Activated CD4-positive, alpha-beta T cell treated with anti-CD3 and anti-CD28 coated beads for 1 hour (primary cell): ENCODE data around the gene RHBDF2.
A peak's percentile ranks its signal among the peaks of the same experiment; 100 is the strongest.
"Not testable (repeated sequence)": the region's sequence is repeated elsewhere in the genome, so short reads cannot be mapped to it uniquely, and the experiment has no call there.

Source experiments
- DNase-seq: peaks from one replicate; pipeline ENCODE4 v3.0.0-alpha.2; 2020

The RHBDF2 gene

DNA sequence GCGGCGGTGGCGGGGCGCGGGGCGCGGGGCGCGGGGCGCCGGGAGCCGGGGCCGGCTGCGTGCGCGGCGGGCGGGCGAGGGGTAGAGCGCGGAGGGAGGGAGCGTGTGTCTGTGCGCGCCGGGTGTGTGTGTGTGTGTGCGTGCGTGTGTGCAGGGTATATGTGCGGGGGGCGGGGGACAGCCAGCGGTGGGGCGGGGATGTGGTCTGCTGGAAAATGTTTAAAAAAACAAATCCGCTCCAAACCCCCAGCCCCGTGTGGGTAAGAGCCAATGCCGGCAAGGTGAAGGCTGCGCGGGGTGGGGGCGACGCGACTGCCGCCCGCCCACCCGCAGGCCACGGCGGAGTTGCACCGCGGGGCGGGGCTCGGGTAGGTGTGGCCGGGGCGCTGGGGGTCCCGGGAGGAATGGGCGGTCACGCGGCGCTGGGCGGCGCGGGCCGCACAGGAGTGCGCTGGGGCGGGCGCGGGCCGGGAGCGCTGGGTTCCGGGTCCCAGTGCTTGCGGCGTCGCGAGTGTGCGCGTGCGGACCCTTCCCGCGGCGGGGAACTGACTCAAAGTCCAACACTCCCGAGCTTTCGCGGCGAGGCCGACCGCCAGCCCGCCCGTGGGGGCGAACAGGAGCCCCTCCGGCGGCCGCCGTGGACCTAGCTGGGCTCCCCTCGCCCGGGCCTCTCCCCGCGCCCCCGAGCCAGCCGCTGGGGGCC, 36.5 kb upstream of the RHBDF2 start, which contains the start of gene CYGB:
Gene CYGB, minus strand, starts transcription at position 132 of the 703 bp plus-strand sequence. CDS start 167 bp downstream, outside the sequence.
- no peak for DNase-seq

GRCh38 chr17:76537288-76537577, 36.0 kb upstream of the RHBDF2 start:
- no peak for DNase-seq

DNA sequence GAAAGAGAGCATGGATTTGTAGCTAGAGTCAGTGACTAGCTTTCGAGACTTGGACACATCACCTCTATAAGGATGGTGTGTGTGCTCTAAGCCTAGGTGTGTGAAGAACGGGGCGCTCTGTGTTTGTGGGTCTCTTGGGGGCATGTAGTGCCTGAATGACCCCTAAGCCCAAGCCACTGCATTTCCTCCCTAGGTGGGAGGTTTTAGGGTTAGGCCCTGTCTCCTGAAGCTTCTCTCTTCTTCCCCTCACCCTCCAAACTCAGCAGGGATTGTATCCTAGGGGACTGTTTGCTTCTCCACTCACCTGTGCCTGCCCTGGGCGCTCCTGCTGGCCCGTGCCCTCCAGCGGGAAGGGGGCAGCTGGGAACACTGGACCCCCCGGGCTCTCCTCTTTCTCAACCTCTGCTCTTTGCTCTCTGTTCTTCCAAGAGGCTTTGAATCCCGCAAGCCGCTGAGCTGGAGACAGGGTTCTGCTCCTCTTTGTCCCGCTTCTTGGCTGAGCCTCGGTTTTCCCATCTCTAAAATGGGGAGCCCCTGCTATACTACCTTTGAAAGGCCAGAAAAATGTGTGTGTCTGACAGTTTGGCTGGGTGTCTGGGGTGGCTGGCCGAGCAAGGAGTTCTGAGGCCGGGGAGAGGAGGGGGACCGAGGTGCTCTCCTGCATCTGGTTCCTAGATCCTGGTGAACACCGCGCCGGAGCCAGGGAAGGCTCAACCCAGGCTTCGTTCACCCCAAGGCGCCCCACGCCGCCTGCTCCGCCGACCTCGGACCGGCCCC, 35.5 kb upstream of the RHBDF2 start:
- DNase-seq: no peak

- no peak for DNase-seq
These were observed 34.7 kb upstream of the RHBDF2 start for GRCh38 chr17:76535788-76536510.

- DNase-seq: no peak
These were observed 33.9 kb upstream of the RHBDF2 start for GRCh38 chr17:76534831-76535732.

- DNase-seq: not testable (repeated sequence)
These were observed 32.6 kb upstream of the RHBDF2 start for GRCh38 chr17:76533640-76534359.

DNA sequence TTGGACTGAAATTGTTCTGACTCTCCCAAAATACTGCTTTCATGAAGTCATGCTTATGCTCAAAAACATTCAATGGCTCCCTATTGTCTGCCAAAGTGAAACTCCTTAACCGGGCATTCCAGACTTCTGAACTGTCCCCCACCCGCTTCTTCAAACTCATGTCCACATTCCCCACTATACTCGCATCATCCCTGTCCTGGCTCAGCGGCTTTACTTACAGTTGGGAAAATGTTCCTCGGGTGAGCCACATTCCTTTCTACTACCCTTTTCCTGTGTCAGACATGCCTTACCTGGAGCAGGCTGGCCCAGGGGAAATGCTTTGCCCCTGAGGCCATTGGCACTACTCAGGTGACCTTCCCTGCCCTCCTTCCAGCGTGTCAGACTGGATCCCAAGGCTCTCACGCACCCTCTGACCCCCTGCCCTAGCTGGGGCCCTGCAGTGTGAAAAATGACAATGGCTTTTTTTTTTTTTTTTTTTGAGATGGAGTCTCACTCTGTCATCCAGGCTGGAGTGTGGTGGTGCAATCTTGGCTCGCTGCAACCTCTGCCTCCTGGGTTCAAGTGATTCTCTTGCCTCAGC, 30.9 kb upstream of the RHBDF2 start:
- DNase-seq: no peak

DNA sequence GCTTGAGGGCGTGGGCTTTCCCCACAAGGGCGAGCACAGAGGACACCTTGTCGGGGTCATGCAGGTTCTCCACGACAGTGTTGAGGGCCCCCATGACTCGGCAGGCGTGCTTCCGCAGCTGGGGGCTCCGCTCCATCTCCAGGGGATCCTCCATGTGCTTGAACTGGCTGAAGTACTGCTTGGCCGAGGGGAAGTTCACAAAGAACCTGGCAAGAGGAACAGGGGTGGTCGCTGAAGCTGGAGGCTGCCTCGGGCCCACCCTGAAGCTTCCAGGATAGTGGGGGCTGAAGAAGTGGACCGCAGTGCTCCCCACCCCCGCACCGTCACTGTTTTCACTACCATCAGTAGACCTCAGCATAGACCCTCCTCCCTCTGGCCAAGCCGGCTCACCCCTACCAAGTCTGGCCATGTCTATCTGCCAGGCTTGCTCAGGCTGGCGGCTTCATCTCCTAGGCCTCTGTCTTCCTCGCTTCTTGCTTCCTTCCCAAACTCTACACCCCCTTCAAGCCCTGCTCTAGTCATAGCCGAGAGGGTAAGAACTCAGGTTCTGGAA, 30.3 kb upstream of the RHBDF2 start:
- DNase-seq: no peak

GRCh38 chr17:76530811-76531485, 29.7 kb upstream of the RHBDF2 start:
- DNase-seq: no peak

DNA sequence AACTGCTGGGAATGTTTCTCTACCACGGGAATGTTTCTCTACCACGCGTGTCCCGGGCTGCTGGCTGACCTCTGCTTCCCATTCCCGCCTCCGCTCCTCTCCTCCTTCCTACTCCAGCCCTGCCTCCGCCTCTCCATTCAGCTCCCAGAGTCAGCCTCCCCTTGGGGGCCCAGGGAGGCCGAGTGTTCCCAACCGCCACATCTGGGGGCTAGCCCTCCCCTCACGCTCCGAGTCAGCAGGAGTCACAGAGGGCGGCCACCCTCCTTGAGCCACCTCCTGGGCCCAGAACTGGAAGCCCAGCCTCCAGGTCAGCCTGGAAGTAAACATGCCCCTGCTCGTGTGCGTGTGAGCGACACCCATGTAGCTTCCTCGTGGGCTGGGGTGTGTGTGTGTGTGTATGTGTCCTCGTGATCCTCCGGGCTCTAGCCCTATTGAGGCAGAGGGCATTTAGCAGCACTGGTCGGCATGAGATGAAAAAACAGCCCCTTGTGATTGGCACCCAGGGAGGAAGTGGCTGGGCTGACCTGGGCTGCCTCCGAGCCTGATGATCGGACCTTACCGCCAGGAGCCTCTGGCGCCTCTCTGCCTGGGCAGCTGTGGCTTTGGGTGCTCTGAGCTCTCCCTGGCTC, 29.0 kb upstream of the RHBDF2 start:
- DNase-seq: no peak

GRCh38 chr17:76529224-76530094, 28.2 kb upstream of the RHBDF2 start:
- no peak for DNase-seq

DNA sequence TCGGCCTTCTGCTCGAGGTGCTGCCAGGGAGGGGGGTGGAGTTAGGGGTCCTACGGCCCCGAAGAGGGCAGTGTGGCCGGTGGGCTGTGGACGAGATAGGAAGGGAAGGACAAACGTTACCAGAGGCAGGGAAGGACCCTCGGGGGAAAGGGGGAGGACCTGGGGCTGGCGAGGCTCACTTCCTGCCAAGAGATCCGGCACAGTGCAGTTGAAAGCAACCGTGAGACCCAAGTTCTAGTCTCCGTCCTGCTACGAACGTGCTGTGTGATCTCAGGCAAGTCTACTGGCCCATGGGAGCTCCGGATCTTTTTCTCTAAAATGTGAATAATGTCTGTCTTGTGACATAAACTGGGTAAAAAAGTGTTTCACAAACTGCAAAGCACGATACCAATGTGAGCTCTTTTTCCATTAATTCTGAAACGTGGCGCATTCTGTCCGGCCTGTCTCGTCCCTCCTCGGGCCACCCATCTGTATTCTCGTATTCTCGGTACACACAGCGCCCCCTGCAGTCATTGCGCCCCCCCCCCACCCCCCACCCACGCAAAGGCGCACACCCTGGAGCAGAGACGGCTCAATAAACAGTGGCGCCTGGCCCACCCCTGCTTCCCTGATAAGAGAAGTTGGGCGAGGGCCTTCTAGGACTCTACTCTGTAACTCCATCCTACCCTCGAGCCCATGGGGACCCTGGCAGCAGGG, 27.5 kb upstream of the RHBDF2 start:
- DNase-seq: no peak

DNA sequence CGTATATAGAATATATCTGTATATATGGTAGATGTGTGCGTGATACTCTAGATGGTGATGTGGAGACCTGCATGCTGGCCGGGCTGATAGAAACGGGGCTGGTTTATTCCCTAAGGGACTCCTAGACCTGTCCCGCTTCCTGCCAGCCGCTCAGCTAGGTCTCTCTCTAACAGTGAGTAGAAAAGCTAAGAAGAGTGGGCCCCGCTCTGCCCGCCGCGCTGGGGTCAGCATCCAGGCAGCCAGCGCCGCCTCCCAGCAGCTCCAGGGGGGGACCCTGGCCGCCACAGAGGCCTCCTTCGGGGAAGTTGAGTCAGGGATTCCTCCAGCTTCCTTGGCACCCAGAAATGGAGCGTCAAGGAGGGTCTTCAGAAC, 26.9 kb upstream of the RHBDF2 start:
- DNase-seq: no peak

- peak; percentile 28 for DNase-seq
These were observed 26.3 kb upstream of the RHBDF2 start for GRCh38 chr17:76527430-76528111.

- not testable (repeated sequence) for DNase-seq
These were observed 25.8 kb upstream of the RHBDF2 start for GRCh38 chr17:76527016-76527415.

DNA sequence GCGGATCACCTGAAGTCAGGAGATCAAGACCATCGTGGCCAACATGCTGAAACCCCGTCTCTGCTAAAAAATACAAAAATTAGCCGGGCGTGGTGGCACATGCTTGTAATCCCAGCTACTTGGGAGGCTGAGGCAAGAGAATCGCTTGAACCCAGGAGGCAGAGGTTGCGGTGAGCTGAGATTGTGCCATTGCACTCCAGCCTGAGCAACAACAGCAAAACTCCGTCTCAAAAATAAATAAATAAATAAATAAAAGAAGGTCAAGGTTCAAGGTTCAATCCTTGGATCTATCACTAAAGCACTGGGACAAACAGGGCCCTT, 24.2 kb upstream of the RHBDF2 start:
- not testable (repeated sequence) for DNase-seq

DNA sequence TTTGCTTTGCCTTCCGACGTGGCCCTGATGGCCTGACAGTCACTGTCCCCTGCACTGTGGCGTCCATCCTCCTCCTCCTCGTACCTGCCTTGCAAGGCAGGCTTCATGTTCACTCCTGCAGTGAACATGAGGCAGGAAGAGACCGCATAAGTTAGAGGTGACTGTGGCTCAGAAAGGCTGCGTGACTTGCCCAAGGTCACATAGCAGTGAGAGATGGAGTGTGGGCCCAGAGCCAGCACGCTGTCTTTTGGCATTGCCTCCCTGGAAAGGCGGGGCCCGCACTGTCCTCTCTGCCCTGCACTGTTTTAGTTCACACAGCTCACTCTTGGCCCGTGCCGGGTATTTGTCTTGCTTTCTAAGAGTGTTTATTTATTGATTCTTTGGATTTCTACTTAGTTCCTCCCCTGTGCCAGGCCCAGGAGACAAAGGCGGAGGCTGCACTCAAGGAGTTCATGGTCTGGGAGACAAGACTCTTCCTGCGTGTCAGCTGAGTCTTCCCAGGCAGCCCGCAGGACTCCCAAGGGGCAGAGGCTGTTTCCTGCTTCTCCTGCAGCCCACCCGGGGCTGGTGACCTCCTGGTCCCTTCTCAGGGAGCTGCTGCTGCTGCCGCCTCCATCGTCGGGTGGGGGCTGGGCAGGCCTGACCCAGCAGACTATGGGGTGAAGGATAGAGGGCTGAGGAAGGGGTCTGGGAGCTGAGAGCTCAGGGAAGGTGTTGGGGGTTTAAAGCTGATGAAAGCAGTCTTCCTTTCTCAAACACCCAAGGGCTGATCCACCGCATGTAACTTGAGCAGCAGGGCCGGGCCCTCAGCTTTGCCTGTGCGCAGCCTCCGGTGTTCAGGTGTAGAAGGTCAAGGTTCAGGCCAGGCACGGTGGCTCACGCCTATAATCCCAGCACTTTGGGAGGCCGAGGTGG, 23.6 kb upstream of the RHBDF2 start:
- DNase-seq: no peak
